Ishikawa (cell line): Measurements from ENCODE around the gene RPS6KA6.

Experiments used
- CEBPB ChIP-seq: IDR thresholded peaks from 2 replicates; pipeline ENCODE4 v1.6.1; 2012
- CREB1 ChIP-seq: IDR thresholded peaks from 2 replicates; pipeline ENCODE4 v1.6.1; 2012; ENCODE audit warnings: low read depth
- EGR1 ChIP-seq: IDR thresholded peaks from 2 replicates; pipeline ENCODE4 v1.6.1; 2012
- EP300 ChIP-seq: IDR thresholded peaks from 2 replicates; pipeline ENCODE4 v1.6.1; 2012; ENCODE audit warnings: borderline replicate concordance
- FOXM1 ChIP-seq: IDR thresholded peaks from 2 replicates; pipeline ENCODE4 v1.6.1; 2012; ENCODE audit warnings: low read depth, borderline replicate concordance
- MAX ChIP-seq: IDR thresholded peaks from 2 replicates; pipeline ENCODE4 v1.6.1; 2012
- NFIC ChIP-seq: IDR thresholded peaks from 2 replicates; pipeline ENCODE4 v1.6.1; 2012
- RAD21 ChIP-seq: IDR thresholded peaks from 2 replicates; pipeline ENCODE4 v1.6.1; 2012; ENCODE audit warnings: low read depth
- TAF1 ChIP-seq: IDR thresholded peaks from 2 replicates; pipeline ENCODE4 v1.6.1; 2012; ENCODE audit warnings: low read depth, mild to moderate bottlenecking
- TCF12 ChIP-seq: IDR thresholded peaks from 2 replicates; pipeline ENCODE4 v1.6.1; 2012; ENCODE audit warnings: low read depth
- TEAD4 ChIP-seq: IDR thresholded peaks from 2 replicates; pipeline ENCODE4 v1.6.1; 2012
- YY1 ChIP-seq: IDR thresholded peaks from 2 replicates; pipeline ENCODE4 v1.6.1; 2012; ENCODE audit warnings: low read depth
- ZBTB7A ChIP-seq: IDR thresholded peaks from 2 replicates; pipeline ENCODE4 v1.6.1; 2012; ENCODE audit warnings: low read depth
- TF ChIP-seq, protein P1 (sequence below): IDR thresholded peaks from 2 replicates; pipeline ENCODE4 v1.6.1; 2012; ENCODE audit warnings: low read depth, mild to moderate bottlenecking
- TF ChIP-seq, protein P2 (sequence below): IDR thresholded peaks from 2 replicates; pipeline ENCODE4 v1.6.1; 2012

The RPS6KA6 gene

GRCh38 chrX:84118769-84119168 is 69.2 kb downstream of the RPS6KA6 start:
- TF ChIP-seq, protein P1, sequence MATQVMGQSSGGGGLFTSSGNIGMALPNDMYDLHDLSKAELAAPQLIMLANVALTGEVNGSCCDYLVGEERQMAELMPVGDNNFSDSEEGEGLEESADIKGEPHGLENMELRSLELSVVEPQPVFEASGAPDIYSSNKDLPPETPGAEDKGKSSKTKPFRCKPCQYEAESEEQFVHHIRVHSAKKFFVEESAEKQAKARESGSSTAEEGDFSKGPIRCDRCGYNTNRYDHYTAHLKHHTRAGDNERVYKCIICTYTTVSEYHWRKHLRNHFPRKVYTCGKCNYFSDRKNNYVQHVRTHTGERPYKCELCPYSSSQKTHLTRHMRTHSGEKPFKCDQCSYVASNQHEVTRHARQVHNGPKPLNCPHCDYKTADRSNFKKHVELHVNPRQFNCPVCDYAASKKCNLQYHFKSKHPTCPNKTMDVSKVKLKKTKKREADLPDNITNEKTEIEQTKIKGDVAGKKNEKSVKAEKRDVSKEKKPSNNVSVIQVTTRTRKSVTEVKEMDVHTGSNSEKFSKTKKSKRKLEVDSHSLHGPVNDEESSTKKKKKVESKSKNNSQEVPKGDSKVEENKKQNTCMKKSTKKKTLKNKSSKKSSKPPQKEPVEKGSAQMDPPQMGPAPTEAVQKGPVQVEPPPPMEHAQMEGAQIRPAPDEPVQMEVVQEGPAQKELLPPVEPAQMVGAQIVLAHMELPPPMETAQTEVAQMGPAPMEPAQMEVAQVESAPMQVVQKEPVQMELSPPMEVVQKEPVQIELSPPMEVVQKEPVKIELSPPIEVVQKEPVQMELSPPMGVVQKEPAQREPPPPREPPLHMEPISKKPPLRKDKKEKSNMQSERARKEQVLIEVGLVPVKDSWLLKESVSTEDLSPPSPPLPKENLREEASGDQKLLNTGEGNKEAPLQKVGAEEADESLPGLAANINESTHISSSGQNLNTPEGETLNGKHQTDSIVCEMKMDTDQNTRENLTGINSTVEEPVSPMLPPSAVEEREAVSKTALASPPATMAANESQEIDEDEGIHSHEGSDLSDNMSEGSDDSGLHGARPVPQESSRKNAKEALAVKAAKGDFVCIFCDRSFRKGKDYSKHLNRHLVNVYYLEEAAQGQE: no peak
- TF ChIP-seq, protein P2, sequence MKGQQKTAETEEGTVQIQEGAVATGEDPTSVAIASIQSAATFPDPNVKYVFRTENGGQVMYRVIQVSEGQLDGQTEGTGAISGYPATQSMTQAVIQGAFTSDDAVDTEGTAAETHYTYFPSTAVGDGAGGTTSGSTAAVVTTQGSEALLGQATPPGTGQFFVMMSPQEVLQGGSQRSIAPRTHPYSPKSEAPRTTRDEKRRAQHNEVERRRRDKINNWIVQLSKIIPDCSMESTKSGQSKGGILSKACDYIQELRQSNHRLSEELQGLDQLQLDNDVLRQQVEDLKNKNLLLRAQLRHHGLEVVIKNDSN: no peak
- TF ChIP-seq CREB1 (no peak), TCF12 (no peak), NFIC (no peak), YY1 (no peak), TEAD4 (no peak), EGR1 (no peak), FOXM1 (no peak), TAF1 (no peak), RAD21 (no peak), CEBPB (no peak), MAX (no peak), ZBTB7A (no peak), EP300 (no peak)

DNA sequence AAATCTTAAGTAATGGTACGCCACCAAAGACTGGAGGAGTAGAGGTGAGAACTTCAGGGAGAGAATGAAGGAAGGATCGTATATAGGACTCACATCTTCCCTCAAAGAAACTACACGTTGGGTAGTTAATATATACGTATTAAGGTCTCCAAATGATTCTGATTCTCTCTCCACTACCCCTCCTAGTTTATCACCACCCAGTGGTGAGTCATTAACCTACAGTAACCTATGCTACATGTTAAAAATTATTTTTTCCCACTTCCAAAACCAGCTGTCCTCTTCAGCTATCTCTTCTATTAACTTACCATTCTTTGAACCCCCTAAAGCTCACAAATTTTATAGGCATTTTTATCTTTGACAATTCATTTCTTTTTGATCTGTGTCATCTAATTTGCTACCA is 69.7 kb downstream of the RPS6KA6 start:
- TF ChIP-seq NFIC (no peak), CEBPB (no peak), FOXM1 (no peak), MAX (no peak), YY1 (no peak), ZBTB7A (no peak), TEAD4 (no peak), RAD21 (no peak), TAF1 (no peak), TCF12 (no peak), EGR1 (no peak)
- TF ChIP-seq, protein P1: no peak

- TF ChIP-seq MAX: no peak
- TF ChIP-seq, protein P1: no peak
- TF ChIP-seq TEAD4: no peak
- TF ChIP-seq EP300: no peak
- no peak for TF ChIP-seq YY1
- no peak for TF ChIP-seq ZBTB7A
- no peak for TF ChIP-seq CREB1
- no peak for TF ChIP-seq CEBPB
- no peak for TF ChIP-seq RAD21
Measured at GRCh38 chrX:84108584-84108983, 79.4 kb downstream of the RPS6KA6 start.

DNA sequence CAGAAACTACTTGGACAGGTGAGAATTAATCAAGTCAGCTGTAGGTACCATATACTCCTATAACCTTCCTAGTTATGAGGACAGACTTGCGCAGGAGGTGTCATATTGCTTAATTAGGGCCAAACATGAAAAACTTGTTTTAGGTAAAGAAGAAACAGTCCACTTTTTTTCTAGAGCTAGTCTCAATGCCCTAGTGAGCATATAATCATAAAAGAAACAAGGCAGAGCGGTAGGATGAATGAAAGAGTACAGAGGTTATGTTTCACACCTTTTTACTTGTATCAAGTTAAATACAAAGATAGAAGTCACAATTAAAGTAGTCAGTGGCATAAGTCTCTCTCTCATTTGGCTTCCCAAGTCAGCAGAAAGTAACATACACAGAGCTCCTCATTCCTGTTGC is 88.9 kb downstream of the RPS6KA6 start:
- no peak for TF ChIP-seq TAF1
- TF ChIP-seq CEBPB: 0 out of 2 replicates have a peak, but pooled peaks have one; percentile 7
- no peak for TF ChIP-seq TEAD4

- TF ChIP-seq CEBPB (no peak), YY1 (no peak), RAD21 (no peak), EP300 (no peak), CREB1 (no peak), NFIC (no peak), FOXM1 (no peak), ZBTB7A (no peak), MAX (no peak), TAF1 (no peak), EGR1 (no peak)
- TF ChIP-seq, protein P1: no peak
Measured at GRCh38 chrX:84078991-84079390, 109.0 kb downstream of the RPS6KA6 start.
